GM21381 (cell line): ENCODE measurements around the gene VPS9D1.
A peak's percentile ranks its signal among the peaks of the same experiment; 100 is the strongest.
"Not testable (repeated sequence)": the region's sequence is repeated elsewhere in the genome, so short reads cannot be mapped to it uniquely, and the experiment has no call there.

ENCODE experiments used
- ATAC-seq: cut with Tn5 transposase; IDR thresholded peaks from one replicate; pipeline ENCODE4 v1.9.1; 2021; ENCODE audit warnings: mild to moderate bottlenecking, moderate library complexity; ENCODE audit not compliant: unreplicated experiment

VPS9D1 gene

DNA sequence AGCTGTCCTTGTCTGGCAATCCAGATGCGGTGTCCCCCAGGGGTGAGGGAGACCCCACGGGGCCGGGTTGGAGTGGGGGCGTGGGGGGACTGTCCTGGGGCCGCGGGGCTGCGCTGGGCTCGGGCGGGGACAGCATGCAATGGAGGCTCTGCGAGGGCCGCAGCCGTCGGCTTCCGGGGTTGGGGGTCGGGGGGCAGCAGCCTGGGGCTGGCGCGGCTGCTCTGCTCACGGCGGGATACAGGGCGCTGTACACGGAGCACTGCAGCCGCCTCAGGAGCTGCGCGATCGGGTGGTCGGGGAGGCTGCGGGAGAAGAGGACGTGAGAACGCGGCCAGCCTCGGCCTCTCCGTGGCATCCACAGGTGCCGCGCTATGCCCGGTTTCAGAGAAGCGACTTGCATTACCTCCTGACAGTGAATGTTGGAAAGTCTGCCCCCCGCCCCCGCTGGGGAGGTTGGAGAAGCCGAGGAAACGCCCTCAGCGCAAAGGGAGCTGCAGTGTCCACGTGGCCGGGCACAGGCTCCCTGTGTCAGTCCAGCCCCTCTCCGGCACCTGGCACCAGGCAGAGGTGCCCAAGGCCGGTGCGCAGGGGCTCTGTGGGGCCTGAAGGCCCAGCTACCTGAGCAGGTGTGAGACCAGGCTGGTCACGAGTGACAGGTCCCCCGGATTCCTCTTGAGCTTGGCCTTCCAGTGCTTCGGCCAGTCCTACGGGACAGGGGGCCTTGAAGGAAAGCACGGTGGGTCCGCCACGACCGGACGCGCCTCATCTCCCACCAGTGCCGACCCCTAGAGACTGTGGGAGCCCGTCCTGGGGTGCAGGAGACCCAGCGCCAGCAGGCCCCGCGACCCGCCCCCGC, 9.8 kb downstream of the VPS9D1 start:
- no peak for ATAC-seq

DNA sequence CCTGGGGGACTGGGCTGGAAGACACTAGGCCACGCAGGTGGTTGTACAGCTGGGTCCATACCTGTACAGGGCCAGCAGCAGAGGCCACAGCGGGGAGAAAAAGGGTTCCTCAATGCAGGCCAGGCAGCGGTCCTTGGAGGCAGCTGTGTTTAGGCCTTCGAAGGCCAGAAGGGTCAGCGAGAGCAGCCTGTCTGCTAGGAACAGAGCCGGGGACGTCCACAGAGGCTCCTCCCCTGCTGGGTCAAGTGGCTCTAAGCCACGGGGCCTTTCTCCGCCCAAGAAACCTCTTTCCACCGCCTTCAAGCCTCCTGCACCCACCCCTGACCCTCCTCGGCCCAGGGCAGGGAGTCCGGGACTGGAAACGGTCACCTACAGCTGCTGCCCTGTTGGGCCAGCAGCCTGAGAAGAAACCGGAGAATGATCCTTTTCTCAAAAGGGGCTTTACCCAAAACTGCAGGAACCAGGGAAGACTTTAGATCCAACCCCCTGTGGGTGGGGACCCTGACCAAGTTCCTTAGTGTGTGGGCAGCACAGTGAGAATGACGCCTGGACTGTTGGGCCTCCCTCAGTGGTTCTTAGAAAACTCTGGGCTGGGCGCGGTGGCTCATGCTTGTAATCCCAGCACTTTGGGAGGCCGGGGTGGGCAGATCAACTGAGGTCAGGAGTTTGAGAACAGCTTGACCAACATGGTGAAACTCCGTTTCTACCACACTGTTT, 10.8 kb downstream of the VPS9D1 start:
- no peak for ATAC-seq

DNA sequence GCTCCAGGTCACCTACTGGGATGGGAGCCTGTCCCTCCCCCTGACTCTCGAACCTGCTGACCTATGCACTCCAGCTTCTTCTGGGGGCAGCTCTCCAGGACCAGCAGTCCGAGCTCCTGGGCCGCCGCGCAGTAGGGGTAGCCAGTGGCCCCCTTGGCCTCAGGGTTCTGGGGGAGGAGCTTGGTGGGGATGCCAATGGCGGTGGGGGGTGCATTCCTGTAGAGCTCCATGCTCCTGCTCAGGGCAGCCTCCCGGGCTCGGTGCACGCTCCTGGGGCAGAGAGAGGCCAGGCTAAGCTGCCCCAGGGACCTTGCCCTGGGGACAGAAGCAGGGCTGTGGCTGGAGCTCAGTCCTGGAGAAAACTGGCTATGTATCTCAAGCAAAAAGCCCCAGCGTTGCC, 11.5 kb downstream of the VPS9D1 start:
- ATAC-seq, result no peak

DNA sequence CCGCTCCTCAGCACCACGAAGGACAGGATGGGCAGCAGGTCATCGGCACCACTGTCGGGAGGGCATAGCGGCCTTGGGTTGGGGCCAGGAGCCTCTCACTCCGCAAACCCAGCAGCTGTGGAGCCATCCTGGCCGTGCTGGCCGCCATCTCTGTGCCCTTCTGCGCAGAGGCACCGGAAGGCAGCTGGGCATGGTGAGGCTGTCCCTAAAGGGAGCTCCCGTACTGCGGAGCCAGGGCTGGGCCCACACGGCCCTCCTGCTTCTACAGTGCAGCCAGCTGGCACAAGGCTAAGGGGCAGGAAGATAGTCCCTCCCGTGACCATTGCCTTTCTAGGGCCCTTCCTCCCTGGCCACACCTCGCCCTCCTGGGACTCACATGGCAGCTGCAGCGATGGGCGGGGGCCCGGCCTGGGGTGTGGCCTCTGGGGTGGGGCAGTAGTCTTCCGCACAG, 12.2 kb downstream of the VPS9D1 start:
- ATAC-seq, result no peak

DNA sequence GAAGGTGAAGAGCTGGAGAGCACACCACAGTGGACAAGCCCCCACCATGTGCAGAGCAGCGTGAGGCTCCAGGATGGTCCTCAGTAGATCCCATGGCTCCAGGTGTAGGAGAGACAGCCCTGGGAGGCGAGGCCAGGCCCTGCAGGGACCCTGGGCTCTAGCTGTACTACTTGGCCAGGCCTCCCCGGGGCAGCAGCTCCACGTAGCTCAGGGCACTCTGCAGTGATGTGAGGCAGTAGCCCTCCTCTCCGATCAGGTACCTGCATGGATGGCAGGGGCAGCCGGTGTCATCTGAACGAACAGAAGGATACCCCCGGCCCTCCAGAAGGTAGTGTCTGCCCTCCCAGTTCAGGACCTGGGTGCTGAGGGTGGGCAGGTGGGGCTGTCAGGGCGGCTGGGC, 13.0 kb downstream of the VPS9D1 start:
- no peak for ATAC-seq

DNA sequence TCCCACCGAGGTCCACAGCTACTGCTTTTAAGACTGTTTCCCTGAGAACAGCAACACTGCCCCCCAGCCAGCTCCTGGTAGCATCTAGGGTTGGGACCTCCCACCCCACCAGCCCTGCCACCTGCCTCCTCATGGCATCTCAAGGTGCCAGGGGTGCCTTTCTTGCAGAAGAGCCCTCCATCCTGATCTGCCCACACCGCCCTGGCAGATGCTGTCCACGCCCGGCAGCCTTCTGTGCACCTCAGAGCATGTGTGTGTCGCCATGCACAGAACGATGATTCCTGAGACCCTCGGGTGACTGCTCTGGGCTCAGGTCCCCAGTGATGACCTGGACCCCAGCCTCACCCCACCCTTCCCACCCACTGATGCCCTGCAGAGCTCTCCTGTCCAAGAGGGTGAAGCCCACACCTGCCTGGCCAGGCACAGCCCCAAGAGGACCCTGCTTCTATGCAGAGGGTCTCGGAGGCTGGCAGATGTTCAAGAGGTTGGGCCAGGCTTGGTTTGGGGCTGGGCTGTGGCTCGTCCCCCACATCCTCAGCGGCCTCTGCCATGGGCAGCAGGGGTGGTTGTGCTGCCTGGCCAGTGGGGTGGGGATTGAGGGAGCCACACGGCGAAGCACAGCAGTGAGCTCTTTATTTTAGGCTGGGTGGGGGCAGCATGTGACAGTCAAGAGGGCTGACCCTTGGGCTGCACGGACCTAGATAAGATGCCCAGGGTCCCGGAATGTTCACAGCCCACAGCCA, 14.0 kb downstream of the VPS9D1 start:
- no peak for ATAC-seq

DNA sequence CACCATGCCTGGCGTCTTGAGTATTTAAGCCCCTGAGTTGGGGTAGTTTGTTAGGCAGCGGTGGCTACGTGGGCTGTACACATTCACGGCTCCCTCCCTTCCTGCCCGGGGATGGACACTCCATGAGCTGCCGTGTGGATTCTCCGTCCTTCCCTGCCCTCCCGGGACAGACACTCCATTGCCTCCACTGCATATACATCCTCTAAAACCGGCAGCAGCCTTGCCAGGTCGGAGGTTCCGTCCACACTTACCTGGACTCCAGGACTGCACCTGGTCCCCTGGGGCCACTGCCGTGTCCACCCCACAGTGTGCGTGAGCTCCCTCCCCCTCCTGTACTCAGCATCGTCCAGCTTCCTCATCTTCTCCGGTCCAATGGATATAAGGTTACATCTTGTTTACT, 15.7 kb downstream of the VPS9D1 start:
- no peak for ATAC-seq

DNA sequence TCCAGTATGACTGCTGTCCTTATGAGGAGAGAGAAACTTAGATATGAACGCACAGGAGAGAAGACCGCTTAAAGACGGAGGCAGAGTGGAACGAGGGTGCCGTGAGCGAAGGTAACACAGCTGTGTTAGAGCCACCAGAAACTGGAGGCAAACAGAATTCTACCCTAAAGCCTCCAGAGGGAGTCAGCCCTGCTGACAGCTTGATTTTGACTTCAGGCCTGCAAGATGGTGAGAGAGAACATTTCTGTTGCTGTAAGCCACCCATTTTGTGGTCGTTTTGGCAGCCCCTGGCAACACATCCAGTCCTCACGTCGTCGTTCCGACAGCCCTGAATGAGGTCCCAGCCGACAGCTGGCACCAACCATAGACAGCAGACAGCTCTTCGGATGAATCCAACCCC, 16.4 kb downstream of the VPS9D1 start:
- ATAC-seq, result no peak

DNA sequence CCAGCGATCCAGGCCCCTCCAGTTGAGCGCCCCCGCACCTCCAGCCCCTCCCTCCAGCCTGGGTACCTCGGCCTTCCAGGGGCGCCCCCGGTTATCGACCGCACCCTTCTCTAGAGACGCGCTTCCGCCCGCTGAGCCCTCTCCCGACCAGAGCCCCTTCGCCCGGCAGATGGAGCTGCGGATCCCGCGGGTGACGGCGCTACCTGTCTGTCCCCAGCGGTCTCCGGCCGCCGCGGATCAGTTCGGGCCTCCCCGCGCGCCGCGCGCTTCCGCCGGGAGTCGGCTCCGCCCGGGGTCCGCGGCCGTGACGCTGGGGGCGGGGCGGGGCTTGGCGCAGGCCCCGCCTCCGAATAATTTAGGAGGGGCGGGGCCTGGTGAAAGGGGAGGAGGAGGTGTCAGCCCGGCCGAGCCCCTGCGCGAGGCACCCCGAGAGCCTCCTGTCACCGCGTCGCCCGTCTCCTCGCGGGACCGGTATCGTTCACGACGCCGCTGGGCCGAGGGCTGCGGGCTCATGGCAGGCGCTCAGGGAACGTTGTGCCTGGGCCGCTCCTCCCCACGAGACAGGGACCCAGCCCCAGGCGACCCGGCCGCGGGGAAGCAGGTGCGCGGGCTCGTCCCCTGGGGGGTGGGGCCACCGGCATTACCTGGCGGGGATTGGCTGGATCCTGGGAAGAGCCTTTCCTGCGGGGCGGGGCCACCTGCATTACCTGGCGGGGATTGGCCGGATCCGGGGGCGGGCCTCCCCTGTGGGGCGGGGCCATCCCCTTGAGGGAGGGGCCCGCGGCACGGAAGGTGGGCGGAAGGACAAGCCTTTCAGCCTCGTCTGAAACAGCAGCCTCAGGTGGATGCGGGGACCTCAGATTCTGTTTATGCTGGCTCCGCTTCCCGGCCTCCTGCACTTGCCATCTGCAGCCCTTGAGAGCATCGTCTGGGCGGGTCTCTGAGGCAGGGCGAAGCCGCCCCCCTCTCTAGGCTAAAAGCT, 19.0 kb downstream of the VPS9D1 start, which contains the start of gene SPATA2L:
TSS of gene SPATA2L (minus strand) at position 281 of the 982 bp plus-strand sequence. CDS start 473 bp downstream, outside the sequence.
- peak; percentile 65 for ATAC-seq

DNA sequence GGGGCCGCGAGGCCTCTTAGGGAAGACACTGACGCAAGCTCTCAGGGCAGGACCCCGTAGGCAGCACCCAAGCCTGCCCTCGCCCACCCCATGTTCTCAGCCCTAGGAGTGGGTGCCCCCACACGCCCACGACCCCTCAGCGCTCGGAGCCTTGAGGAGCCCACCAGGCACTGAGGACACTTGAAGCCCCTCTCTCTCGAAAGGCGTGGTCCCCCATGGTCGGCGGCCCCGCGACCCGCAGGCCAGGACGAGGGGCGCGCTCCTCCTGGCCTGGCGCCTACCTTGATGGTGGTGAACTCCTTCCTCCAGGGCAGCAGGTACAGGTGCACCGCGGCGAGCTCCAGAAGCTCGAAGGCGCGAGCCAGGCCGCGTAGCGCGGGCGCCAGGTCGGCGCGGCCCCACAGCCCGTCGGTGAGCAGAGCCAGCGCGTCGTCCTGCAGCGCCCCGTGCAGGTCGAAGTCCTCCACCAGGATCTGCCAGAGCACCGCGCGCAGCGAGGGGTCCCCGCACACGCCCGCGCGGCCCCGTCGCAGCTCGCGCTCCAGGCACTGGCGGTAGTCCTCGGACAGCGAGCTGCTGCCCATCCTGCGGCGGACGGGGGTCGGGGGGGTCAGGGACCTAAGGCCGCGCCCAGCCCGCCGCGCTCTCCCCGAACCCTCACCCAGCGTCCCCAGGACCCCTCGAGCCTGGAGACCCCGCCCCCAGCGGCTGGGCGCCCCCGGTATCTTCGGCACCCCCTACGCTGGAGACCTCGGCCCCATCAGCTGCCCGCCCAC, 19.9 kb downstream of the VPS9D1 start:
- ATAC-seq, result peak; percentile 7

DNA sequence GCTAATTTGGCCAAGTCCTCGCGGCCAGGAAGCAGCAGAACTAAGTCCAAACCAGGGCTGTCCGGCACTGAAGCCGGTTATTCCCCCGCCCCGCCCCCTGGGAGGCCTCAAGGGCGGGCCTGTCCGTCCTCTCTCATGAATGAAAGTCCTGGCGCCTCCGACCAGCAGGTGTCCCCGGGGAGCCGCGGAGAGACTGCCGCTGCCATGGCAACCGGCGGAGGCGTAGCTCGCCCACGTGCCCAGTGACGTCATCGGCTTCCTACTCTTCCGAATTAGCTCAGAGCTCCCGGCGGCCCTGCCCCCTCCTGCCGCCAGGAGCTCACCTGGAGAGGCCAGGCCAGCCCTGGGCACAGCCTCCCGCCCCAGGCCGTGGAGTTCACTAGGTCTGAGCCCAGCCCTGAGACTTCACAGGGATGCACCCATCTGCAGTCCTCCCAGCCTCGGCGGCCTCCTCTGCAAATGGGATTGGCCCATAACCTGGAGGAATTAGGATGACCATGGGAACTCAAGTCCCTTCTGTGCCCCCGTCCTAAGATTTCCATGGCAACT, 20.5 kb downstream of the VPS9D1 start:
- peak; percentile 44 for ATAC-seq

DNA sequence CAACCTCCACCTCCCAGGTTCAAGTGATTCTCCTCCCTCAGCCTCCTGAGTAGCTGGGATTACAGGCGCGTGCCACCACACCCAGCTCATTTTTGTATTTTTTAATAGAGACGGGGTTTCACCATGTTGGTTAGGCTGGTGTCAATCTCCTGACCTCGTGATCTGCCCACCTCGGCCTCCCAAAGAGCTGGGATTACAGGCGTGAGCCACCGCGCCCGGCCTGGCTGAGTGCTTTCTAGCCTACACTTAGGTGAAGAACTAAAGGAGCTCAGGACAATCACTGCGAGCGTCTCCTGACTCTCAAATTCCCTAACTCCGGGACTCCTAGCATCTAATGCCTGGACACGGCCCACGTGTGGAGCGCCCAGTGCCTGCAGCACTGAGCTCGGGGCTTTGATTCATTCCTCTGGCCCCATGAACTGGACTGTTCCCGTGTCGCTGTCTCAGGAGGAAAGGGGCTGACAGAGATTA, 21.0 kb downstream of the VPS9D1 start:
- not testable (repeated sequence) for ATAC-seq

DNA sequence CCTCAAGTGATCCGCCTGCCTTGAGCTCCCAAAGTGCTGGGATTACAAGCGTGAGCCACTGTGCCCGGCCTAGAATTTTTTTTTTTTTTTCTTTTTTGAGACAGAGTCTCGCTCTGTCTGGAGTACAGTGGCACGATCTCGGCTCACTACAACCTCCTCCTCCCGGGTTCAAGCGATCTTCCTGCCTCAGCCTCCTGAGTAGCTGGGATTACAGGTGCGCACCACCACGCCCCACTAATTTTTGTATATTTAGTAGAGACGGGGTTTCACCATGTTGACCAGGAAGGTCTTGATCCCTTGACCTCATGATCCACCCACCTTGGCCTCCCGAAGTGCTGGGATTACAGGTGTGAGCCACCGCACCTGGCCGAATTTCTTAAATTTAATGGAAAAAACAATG, 22.0 kb downstream of the VPS9D1 start:
- ATAC-seq, result not testable (repeated sequence)

DNA sequence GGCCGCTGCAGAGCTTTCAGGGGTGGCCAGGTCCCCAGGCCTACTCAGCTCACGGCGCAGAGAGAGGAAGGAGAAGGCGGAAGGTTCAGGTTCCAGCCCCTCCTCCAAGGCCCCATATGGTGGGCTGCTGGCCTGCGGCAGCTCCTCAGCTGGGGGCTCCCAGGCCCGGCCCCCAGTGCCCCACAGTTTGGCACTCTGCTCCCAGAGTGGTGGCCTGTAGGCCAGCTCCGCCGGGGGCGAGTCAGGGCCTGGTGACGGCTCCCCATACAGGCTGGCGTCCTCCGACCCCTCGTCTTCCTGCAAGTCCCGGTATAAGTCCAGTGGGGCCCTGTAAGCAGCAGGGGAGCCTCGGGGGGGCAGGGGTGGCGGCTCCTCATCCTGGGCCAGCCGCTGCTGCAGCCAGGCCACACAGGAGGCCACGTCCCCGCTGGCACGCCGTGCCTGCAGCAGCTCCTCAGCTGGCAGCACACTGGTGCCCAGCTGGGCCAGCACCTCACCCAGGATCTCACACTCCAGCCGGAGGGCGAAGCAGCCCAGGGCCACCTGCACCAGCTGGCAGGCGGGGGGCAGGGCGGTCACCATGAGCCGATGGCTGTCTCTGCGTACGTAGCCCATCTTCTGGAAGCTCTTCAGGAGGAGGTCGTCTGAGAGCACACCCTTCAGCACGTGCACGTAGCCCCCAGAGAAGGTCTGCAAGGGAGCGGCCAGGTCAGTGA, 22.9 kb downstream of the VPS9D1 start:
- no peak for ATAC-seq

DNA sequence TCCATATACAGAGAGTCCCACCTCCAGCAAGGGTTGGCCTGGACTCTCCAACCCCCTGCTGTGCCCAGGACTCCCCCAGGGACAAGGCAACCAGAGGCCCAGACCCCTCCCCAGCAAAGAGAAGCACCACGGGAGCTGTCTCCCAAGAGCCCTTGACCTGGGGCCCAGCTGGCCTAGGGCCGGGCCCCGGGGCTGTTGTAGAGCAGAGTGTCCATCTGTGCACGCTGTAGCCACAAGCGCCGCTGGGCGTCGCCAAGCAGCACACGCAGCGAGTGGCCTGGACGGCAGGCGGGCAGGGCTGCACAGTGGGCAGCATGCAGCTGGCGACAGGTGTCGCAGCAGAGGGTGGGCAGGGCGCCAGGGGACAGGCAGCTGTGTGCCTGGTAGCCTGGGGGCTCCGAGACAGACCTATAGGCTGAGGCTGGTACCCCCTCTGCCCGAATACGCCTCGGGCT, 23.5 kb downstream of the VPS9D1 start:
- no peak for ATAC-seq

DNA sequence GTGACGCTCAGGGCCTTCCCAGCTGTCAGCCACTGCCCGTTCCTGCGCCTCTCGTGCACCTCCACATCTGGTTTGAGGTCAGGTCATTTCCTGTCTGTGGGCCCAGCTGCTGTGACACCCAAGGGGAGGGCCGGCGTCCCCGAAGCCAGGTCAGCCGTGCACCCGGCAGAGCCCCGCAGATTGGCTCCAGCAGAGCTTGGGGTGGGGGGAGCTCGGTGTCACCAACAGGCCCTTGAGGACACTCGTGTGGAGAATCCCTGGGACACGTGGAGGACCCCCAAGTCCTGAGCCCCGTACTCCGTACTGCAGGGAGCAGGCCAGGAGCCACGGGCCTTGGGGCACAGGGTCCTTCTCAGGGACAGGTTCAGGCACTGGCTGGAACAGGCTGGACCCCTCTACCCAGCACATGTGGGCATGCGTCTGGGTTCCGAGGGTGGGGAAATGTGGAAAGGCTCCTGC, 24.0 kb downstream of the VPS9D1 start:
- ATAC-seq, result no peak

DNA sequence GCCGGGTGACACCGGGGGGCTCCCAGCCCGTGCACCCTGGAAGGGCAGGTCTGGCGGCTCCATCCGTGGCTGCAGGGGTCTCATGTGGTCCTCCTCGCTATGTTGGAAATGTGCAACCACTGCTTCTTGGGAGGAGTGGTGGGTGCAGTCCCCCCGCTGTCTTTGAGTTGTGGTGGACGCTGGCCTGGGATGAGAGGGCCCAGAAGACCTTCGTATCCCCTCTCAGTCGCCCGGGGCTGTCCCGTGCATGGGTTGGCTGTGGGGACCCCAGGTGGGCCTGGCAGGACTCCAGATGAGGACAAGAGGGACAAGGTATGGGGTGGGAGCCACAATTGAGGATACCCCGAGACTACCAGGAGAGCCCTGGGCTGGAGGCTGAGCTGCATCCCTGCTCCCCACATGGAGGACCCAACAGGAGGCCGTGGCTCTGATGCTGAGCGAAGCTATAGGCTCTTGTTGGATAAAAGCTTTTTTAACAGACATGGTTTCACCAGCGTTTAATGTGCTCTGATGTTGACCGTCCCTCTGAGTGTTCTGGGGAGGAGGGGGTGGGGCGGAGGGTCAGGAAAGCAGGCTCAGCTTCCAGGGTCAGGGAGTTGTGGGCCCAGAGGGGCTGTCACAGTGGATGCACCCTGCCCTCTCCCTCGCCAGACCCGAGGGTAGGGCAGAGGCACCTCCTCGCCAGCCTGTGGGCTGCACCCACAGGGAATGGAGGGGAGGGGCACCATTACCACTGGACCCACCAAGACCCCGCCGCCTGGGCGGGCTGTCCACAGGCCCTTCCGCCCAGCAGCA, 24.6 kb downstream of the VPS9D1 start:
- ATAC-seq, result no peak
